PC-3 (cell line): Measurements from ENCODE around the gene FGD4. TPM values are rescaled to one million over a fixed set of nuclear protein-coding genes. Genes with fewer than 3 reads are reported as not detected.
A peak's percentile ranks its signal among the peaks of the same experiment; 100 is the strongest.

Experiments
- ATAC-seq: fragments of 200-7000 bp; cut with Tn5 transposase; 2 replicates; pipeline ENCODE4 v1.9.1; 2020; ENCODE audit warnings: mild to moderate bottlenecking, moderate library complexity
- BruUV-seq: library from RNA; stranded (reverse); fragments of 400-500 nt; replicated peaks from 2 replicates; lab custom pipeline; 2021; lab: Mats Ljungman, UMichigan
- CTCF ChIA-PET: fragments of 300-600 bp; sonication (Branson Sonifier 250); formaldehyde crosslinking; loops from one replicate; lab custom pipeline; 2022; ENCODE audit warnings: antibody characterized with exemption; lab: Charles Lee
- POLR2A ChIA-PET: fragments of 300-600 bp; sonication (Branson Sonifier 250); formaldehyde crosslinking; loops from one replicate; lab custom pipeline; 2022; ENCODE audit warnings: antibody characterized with exemption; ENCODE audit not compliant: unreplicated experiment; lab: Charles Lee
- DNase-seq: peaks from one replicate; pipeline ENCODE4 v3.0.0-alpha.2; 2015
- H2AFZ ChIP-seq: fragments of 300-600 bp; sonication (generic); 2 replicates; pipeline ENCODE4 v1.6.0; 2016; ENCODE audit warnings: antibody characterized with exemption, low read length
- H3F3A ChIP-seq: fragments of 300-600 bp; sonication (generic); one replicate; pipeline ENCODE4 v1.6.0; 2017; ENCODE audit warnings: antibody characterized with exemption, low read length, control low read depth, mild to moderate bottlenecking; ENCODE audit not compliant: unreplicated experiment
- H3K27ac ChIP-seq: fragments of 300-600 bp; sonication (generic); 2 replicates; pipeline ENCODE4 v1.5.1; 2016; ENCODE audit warnings: mild to moderate bottlenecking, low read length
- H3K27me3 ChIP-seq: fragments of 300-600 bp; sonication (generic); 2 replicates; pipeline ENCODE4 v1.6.1; 2016; ENCODE audit warnings: low read length, mixed read lengths
- H3K36me3 ChIP-seq: fragments of 300-600 bp; sonication (generic); 2 replicates; pipeline ENCODE4 v1.6.1; 2016; ENCODE audit warnings: low read depth, mixed run types, low read length, mixed read lengths
- H3K4me1 ChIP-seq: fragments of 300-600 bp; sonication (generic); 2 replicates; pipeline ENCODE4 v1.5.1; 2016; ENCODE audit warnings: low read length; ENCODE audit not compliant: insufficient read depth
- H3K4me2 ChIP-seq: fragments of 300-600 bp; sonication (generic); 2 replicates; pipeline ENCODE4 v1.6.0; 2016; ENCODE audit warnings: low read length
- H3K4me3 ChIP-seq: fragments of 300-600 bp; sonication (generic); 2 replicates; pipeline ENCODE4 v1.5.1; 2016; ENCODE audit warnings: mild to moderate bottlenecking, low read length, mixed read lengths
- H3K79me2 ChIP-seq: fragments of 300-600 bp; sonication (generic); 2 replicates; pipeline ENCODE4 v1.6.1; 2017; ENCODE audit warnings: low read length, mixed read lengths
- H3K9ac ChIP-seq: fragments of 300-600 bp; sonication (generic); 2 replicates; pipeline ENCODE4 v1.6.0; 2016; ENCODE audit warnings: mild to moderate bottlenecking, low read length
- H3K9me2 ChIP-seq: fragments of 300-600 bp; sonication (generic); replicated peaks from 2 replicates; pipeline ENCODE4 v1.6.1; 2016; ENCODE audit warnings: mixed run types, low read length, mixed read lengths
- H3K9me3 ChIP-seq: fragments of 300-600 bp; sonication (generic); 2 replicates; pipeline ENCODE4 v1.6.1; 2016; ENCODE audit warnings: low read length, mixed read lengths
- H4K20me1 ChIP-seq: fragments of 300-600 bp; sonication (generic); 2 replicates; pipeline ENCODE4 v1.6.1; 2016; ENCODE audit warnings: low read length, mixed read lengths
- CTCF ChIP-seq: fragments of 300-600 bp; sonication (generic); conservative IDR thresholded peaks from 2 replicates; pipeline ENCODE4 v1.5.1; 2017; ENCODE audit warnings: antibody characterized with exemption, low read depth, mild to moderate bottlenecking, low read length
- EZH2 ChIP-seq: fragments of 300-600 bp; sonication (generic); IDR thresholded peaks from one replicate; pipeline ENCODE4 v1.6.1; 2017; ENCODE audit warnings: antibody characterized with exemption, mild to moderate bottlenecking, low read length; ENCODE audit not compliant: unreplicated experiment
- EZH2phosphoT487 ChIP-seq: fragments of 300-600 bp; sonication (generic); IDR thresholded peaks from 2 replicates; pipeline ENCODE4 v1.6.1; 2018; ENCODE audit warnings: mild to moderate bottlenecking, antibody characterized with exemption, low read length, borderline replicate concordance
- intact Hi-C: fragments of 100-400 bp; cut with micrococcal nuclease; formaldehyde crosslinking; loops from 2 replicates; pipeline ENCODE4 v1.9.0; 2023
- total RNA-seq: library from RNA; depleted of rRNA; stranded (reverse); fragments of >200 nt; gene quantifications from 2 replicates; pipeline ENCODE4 v1.2.3, GENCODE V29; 2014

The FGD4 gene
- total RNA-seq, 1 experiment from 2014 or later = 3.9 TPM

GRCh38 chr12:32451816-32452215 lies 52.5 kb downstream of the FGD4 start:
- CTCF ChIA-PET = no interaction called here

GRCh38 chr12:32454075-32454474 lies 54.7 kb downstream of the FGD4 start:
- H3K79me2 ChIP-seq = no peaks in the 10 kb centered on the region
- H3K27me3 ChIP-seq = no peaks in the 10 kb centered on the region
- H3K27ac ChIP-seq = peak overlapping the region; percentile 28; the same call in 1 of the 2 replicates
- H3K36me3 ChIP-seq = no peaks in the 10 kb centered on the region
- H3K4me3 ChIP-seq = peak overlapping the region; percentile 50; the same call in 1 of the 2 replicates
- H3K4me2 ChIP-seq = peak overlapping the region; percentile 84
- BruUV-seq = no TSS peak
- no peaks in the 10 kb centered on the region for H3F3A ChIP-seq
- peaks cover 34% of the 10 kb centered on the region for H3K4me1 ChIP-seq
- TF ChIP-seq EZH2 (no peak), CTCF (no peak), EZH2phosphoT487 (no peak)
- POLR2A ChIA-PET = no interaction called here
- no peaks in the 10 kb centered on the region for H3K9me3 ChIP-seq
- H4K20me1 ChIP-seq = no peaks in the 10 kb centered on the region
- peak; percentile 84 for ATAC-seq
- H2AFZ ChIP-seq = peak overlapping the region; percentile 73
- peak; percentile 68 for DNase-seq
- CTCF ChIA-PET = no interaction called here
- H3K9ac ChIP-seq = no peak overlapping the region
- no peaks in the 10 kb centered on the region for H3K9me2 ChIP-seq
- intact Hi-C loops = loop anchor here (2.0 kb wide), 1 partner anchor 89 kb away; no protein-coding TSS in a partner anchor

More at GRCh38 chr12:32451816-32452215, 52.5 kb downstream of the FGD4 start:
- H3K9me2 ChIP-seq = no peaks in the 10 kb centered on the region
- no peaks in the 10 kb centered on the region for H3F3A ChIP-seq
- no peak overlapping the region for H3K9ac ChIP-seq
- H3K4me1 ChIP-seq = peaks cover 25% of the 10 kb centered on the region
- no peaks in the 10 kb centered on the region for H4K20me1 ChIP-seq
- BruUV-seq = no TSS peak
- ATAC-seq = no peak
- no peak for DNase-seq
- H2AFZ ChIP-seq = no peak overlapping the region
- intact Hi-C loops = no loop called here
- no peak for TF ChIP-seq EZH2
- no peak for TF ChIP-seq CTCF
- no peak for TF ChIP-seq EZH2phosphoT487
- no peaks in the 10 kb centered on the region for H3K27me3 ChIP-seq
- H3K4me3 ChIP-seq = no peak overlapping the region
- POLR2A ChIA-PET = no interaction called here
- H3K9me3 ChIP-seq = no peaks in the 10 kb centered on the region
- H3K36me3 ChIP-seq = no peaks in the 10 kb centered on the region
- no peaks in the 10 kb centered on the region for H3K79me2 ChIP-seq
- no peak overlapping the region for H3K27ac ChIP-seq
- H3K4me2 ChIP-seq = no peak overlapping the region

- TF ChIP-seq CTCF = no peak
- no peak for TF ChIP-seq EZH2
- TF ChIP-seq EZH2phosphoT487 = no peak
- no peak for DNase-seq
- Histone ChIP-seq H3K9me3 (no peaks in the 10 kb centered on the region), H3K4me3 (no peak overlapping the region), H4K20me1 (no peaks in the 10 kb centered on the region), H3K36me3 (no peaks in the 10 kb centered on the region), H3K9me2 (no peaks in the 10 kb centered on the region), H3K4me1 (peaks cover 34% of the 10 kb centered on the region), H3K27me3 (no peaks in the 10 kb centered on the region), H3K27ac (no peak overlapping the region), H3K79me2 (no peaks in the 10 kb centered on the region), H3K4me2 (peak overlapping the region; percentile 84; the same call in 1 of the 2 replicates), H3K9ac (no peak overlapping the region), H3F3A (no peaks in the 10 kb centered on the region), H2AFZ (peak overlapping the region; percentile 73; the same call in 1 of the 2 replicates)
- ChIA-PET CTCF (no interaction called here), POLR2A (no interaction called here)
- intact Hi-C loops = loop anchor here (1.0 to 2.0 kb wide), 3 partner anchors 90 to 300 kb away; partner anchors contain the start of gene YARS2
- no peak for ATAC-seq
- no TSS peak for BruUV-seq
Observed at GRCh38 chr12:32454866-32455265, 55.5 kb downstream of the FGD4 start.
